C4-2B (cell line): ENCODE data around the gene CGB1.

Experiments used
- CTCF ChIP-seq: fragments of 450-650 bp; conservative IDR thresholded peaks from 2 replicates; pipeline ENCODE4 v1.5.1; 2017; ENCODE audit warnings: mild to moderate bottlenecking
- ZFX ChIP-seq: fragments of 450-650 bp; IDR thresholded peaks from 2 replicates; pipeline ENCODE4 v1.6.1; 2017

- no peak for TF ChIP-seq CTCF
- TF ChIP-seq ZFX: no peak
Observed at GRCh38 chr19:49014123-49014869, 22.4 kb downstream of the CGB1 start.
